D721Med (cell line): ENCODE data around the gene PDCD4.

Source experiments
- DNase-seq: peaks from one replicate; pipeline ENCODE4 v3.0.0; 2011; ENCODE audit warnings: low spot score; ENCODE audit not compliant: insufficient read length
- FAIRE-seq: peaks from 2 replicates; lab custom pipeline; 2011; peaks lifted over from hg19 to GRCh38; lab: Jason Lieb, UNC
- TF ChIP-seq, protein P1 (sequence below): IDR thresholded peaks from 2 replicates; pipeline ENCODE4 v1.5.1; 2012; ENCODE audit warnings: mild to moderate bottlenecking, control low read depth; ENCODE audit not compliant: insufficient read depth; ENCODE audit errors: missing control alignments

Gene PDCD4

GRCh38 chr10:110919971-110920881 is 48.5 kb downstream of the PDCD4 start:
- DNase-seq (no peak), FAIRE-seq (no peak)
- TF ChIP-seq, protein P1, sequence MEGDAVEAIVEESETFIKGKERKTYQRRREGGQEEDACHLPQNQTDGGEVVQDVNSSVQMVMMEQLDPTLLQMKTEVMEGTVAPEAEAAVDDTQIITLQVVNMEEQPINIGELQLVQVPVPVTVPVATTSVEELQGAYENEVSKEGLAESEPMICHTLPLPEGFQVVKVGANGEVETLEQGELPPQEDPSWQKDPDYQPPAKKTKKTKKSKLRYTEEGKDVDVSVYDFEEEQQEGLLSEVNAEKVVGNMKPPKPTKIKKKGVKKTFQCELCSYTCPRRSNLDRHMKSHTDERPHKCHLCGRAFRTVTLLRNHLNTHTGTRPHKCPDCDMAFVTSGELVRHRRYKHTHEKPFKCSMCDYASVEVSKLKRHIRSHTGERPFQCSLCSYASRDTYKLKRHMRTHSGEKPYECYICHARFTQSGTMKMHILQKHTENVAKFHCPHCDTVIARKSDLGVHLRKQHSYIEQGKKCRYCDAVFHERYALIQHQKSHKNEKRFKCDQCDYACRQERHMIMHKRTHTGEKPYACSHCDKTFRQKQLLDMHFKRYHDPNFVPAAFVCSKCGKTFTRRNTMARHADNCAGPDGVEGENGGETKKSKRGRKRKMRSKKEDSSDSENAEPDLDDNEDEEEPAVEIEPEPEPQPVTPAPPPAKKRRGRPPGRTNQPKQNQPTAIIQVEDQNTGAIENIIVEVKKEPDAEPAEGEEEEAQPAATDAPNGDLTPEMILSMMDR: no peak

DNA sequence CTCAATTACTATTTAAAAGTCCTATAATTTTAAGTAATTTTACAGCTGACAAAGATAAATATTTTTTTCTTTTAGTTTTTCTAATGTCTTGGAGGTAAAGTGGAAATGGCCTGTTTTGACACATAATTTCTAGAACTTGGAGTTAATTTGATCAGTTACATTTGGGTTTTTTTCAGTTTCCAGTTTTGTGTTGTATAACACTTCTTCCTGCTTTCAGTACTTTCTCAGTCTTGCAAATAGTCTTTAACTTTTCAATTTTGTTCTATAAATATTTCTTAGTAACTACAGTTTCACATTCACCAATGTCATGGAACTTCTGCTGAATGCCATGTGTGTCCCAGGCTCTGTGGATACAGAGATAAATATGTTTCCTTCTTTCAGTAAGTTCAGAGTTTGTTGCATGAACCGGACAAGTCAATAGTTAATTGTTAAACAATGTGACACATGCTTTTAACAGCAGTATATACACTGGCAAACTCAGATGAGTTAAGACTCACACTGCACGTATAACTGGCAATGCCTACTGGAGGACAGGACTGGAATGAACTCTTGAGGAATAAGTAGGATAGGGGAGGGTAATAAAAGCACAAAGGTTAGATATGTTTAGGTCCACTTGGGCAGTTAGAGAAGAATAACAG is 52.2 kb downstream of the PDCD4 start:
- TF ChIP-seq, protein P1: no peak
- DNase-seq (no peak), FAIRE-seq (no peak)

GRCh38 chr10:110927461-110927860 is 55.7 kb downstream of the PDCD4 start:
- TF ChIP-seq, protein P1: no peak
- DNase-seq (no peak), FAIRE-seq (no peak)

DNA sequence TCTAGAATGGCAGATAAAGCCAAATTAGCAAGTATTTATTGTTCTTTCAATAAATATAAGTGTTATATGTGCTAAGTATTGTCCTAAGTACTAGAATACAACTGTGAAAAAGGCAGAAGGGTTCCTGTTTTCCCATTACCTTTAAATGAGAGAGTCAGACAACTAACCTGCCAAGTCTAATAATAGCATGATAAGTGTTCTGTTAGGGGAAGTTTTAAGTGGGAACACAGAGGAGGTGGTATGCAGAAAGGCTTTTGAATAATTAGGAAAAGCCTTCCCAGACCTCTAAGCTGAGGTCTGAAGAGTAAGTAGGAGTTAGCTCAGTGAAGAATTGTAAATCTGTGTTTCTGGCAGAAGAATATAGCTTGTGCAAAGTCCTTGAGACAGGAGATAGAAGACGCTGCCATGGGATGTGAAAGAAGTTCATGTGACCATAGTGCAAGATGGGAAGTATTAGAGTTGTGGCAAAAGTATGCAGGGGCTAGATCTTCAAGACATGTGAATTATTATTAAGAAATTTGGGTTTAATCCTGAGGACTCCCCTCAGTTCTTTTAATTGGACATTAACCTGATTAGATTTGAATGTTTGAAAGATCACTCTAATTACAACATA is 60.1 kb downstream of the PDCD4 start:
- no peak for FAIRE-seq
- DNase-seq: no peak
- TF ChIP-seq, protein P1: no peak

DNA sequence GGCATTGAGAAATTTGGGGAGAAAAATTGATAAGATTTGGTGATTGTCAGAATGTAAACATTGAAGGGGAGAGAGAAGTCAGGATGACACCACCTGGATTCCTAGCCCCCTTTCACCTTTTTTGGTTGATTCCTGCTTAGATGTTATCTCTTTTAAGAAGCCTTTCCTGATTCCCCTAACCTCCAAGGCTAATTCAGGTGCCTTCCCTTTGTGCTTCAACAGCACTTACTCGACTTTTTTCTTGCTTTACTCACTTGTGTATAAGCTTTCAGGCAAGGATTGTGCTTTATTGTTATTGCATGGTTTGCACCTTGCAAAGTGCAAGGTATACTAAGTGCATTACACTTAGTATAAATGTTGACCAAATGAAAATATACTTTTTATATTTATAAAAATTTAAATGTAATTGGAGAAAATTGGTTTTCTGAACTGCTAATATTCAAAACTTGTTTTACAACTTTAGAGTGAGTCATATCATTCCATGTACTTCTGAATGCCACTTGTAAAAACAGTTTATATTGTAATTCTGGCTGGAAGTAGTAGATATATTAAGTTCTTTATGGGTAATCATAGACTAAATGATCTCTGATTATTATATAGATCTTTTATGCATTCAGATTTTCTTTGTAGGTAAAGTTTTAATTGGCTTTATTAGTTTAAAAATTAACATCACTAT is 60.9 kb downstream of the PDCD4 start:
- no peak for DNase-seq
- TF ChIP-seq, protein P1: no peak
- no peak for FAIRE-seq

GRCh38 chr10:110936757-110937156 is 65.0 kb downstream of the PDCD4 start:
- FAIRE-seq (no peak), DNase-seq (no peak)
- TF ChIP-seq, protein P1: no peak
